ENCODE measurements around the gene MC5R.
"Not testable (repeated sequence)": the region's sequence is repeated elsewhere in the genome, so short reads cannot be mapped to it uniquely, and the experiment has no call there.

Gene MC5R

GRCh38 chr18:13849791-13850190, 25.8 kb downstream of the MC5R start:
- no peak for DNase-seq (ENCODE audit: low spot score)

DNA sequence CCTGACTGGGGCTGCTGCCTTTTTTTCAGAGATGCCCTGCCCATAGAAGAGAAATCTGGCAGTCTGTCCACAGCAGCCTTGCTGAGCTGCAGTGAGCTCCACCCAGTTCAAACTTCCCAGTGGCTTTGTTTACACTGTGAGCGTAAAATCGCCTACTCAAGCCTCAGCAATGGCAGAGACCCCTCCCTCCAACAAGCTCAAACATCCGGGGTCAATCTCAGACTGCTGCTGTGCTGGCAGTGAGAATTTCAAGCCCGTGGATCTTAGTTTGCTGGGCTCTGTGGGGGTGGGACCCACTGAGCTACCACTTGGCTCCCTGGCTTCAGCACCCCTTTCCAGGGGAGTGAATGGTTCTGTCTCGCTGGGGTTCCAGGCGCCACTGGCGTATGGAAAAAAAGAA, 38.9 kb downstream of the MC5R start:
- DNase-seq (ENCODE audit: low spot score), result not testable (repeated sequence)

GRCh38 chr18:13868501-13869271, 44.7 kb downstream of the MC5R start:
- DNase-seq (ENCODE audit: low spot score), result no peak

- no peak for DNase-seq (ENCODE audit: low spot score)
Measured at GRCh38 chr18:13871701-13872100, 47.8 kb downstream of the MC5R start.

DNA sequence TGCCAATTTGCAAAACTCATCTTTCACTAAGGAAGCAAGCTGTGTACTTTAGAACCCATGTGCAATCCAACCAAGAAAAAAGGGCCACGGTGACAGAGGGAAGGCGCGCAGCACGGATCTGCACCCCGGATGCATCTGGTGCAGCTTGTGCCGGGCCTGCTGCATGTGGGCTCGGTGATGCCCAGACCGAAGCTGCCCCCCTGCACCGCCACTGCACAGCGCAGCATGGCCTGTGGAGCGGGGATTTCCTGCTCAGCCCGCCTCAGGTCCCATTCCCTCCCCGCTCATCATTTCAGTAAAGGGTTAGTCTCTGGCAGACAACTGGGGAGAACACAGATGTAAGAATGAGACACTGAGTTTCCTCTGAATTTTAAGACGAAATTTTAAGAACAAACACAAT, 48.4 kb downstream of the MC5R start:
- no peak for DNase-seq (ENCODE audit: low spot score)

DNA sequence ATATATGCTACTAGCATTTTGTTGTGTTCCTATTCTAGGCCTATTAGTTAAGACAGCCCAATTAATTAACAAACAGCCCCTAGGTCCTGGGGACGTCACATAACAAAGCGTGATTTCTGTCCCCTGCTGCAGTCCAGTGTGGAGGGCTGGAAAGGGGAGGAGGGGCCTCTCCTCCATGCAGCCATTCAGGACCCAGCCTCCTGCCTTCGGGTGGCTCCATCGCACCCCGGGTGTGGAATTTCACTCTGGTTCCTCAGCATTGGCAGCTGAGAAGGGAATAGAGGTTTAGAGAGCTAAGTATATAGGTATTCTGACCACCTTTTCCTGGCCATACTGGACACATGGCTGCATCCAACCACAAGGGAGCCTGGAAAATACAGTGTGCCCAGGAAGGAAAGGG, 49.0 kb downstream of the MC5R start:
- DNase-seq (ENCODE audit: low spot score), result no peak

GRCh38 chr18:13874558-13874957, 50.6 kb downstream of the MC5R start:
- DNase-seq (ENCODE audit: low spot score), result no peak

Measured in NAMALWA (cell line).